ENCODE data around the gene SERPINA12. TPM values are rescaled to one million over a fixed set of nuclear protein-coding genes. Genes with fewer than 3 reads are reported as not detected.

SERPINA12 gene
- polyA plus RNA-seq, 1 donor (not counting 4 experiments of a cell fraction or from before 2014, with no cell fraction given), result 0.26 TPM

- H3K4me1 ChIP-seq (ENCODE audit: control insufficient read depth, extremely low read depth, insufficient read depth, low read length), result peaks cover 22% of the 10 kb centered on the region
- H3K4me3 ChIP-seq (ENCODE audit: control insufficient read depth in 2 of 3, extremely low read depth in 1 of 3, insufficient read depth in 2 of 3, low read depth in 1 of 3, low read length in 3 of 3), result no peak overlapping the region
- FAIRE-seq (no peak), DNase-seq (ENCODE audit: low read depth, low spot score) (no peak)
- H3K36me3 ChIP-seq (ENCODE audit: control insufficient read depth in 2 of 2, extremely low read depth in 1 of 2, insufficient read depth in 2 of 2, low read length in 2 of 2), result no peaks in the 10 kb centered on the region
- no peaks in the 10 kb centered on the region for H3K79me2 ChIP-seq (ENCODE audit: control insufficient read depth, insufficient read depth, low read length)
- H3K27me3 ChIP-seq (ENCODE audit: control insufficient read depth, extremely low read depth, insufficient read depth, low read length), result no peaks in the 10 kb centered on the region
- no peak overlapping the region for H3K27ac ChIP-seq (ENCODE audit: control insufficient read depth, insufficient read depth, low read length)
- no peak overlapping the region for H2AFZ ChIP-seq (ENCODE audit: control insufficient read depth, low read length)
- H3K9me3 ChIP-seq (ENCODE audit: control insufficient read depth, low read depth, low read length), result no peaks in the 10 kb centered on the region
- no peaks in the 10 kb centered on the region for H3K9me1 ChIP-seq (ENCODE audit: control insufficient read depth, extremely low read depth, insufficient read depth, low read length)
- no peak overlapping the region for H3K4me2 ChIP-seq (ENCODE audit: control insufficient read depth, extremely low read depth, insufficient read depth, low read depth, low read length)
- H4K20me1 ChIP-seq (ENCODE audit: control insufficient read depth, extremely low read depth, insufficient read depth, low read length), result no peaks in the 10 kb centered on the region
- dilution Hi-C loops (cut with MboI; ENCODE audit: extremely low pct_ligation_motif_present, low sequenced_read_pairs), result no loop called here
- H3K9ac ChIP-seq (ENCODE audit: control insufficient read depth, extremely low read depth, insufficient read depth, low read length), result no peak overlapping the region
- TF ChIP-seq EZH2 (IDR thresholded peaks at IDR 0.05; ENCODE audit: low read length) (no peak), CTCF (optimal IDR thresholded peaks at IDR 0.05 in 1 of 3, IDR thresholded peaks at IDR 0.05 in 1 of 3, conservative IDR thresholded peaks at IDR 0.05 in 1 of 3; ENCODE audit: extremely low read depth in 1 of 3, insufficient read depth in 2 of 3, low read length in 3 of 3) (no peak)
Observed at GRCh38 chr14:94545131-94545841, 36.0 kb upstream of the SERPINA12 start.

- Histone ChIP-seq H3K36me3 (ENCODE audit: control insufficient read depth in 2 of 2, extremely low read depth in 1 of 2, insufficient read depth in 2 of 2, low read length in 2 of 2) (no peaks in the 10 kb centered on the region), H2AFZ (ENCODE audit: control insufficient read depth, low read length) (no peak overlapping the region), H3K9ac (ENCODE audit: control insufficient read depth, extremely low read depth, insufficient read depth, low read length) (no peak overlapping the region), H3K79me2 (ENCODE audit: control insufficient read depth, insufficient read depth, low read length) (no peaks in the 10 kb centered on the region), H3K4me1 (ENCODE audit: control insufficient read depth, extremely low read depth, insufficient read depth, low read length) (peaks cover 22% of the 10 kb centered on the region), H3K9me1 (ENCODE audit: control insufficient read depth, extremely low read depth, insufficient read depth, low read length) (no peaks in the 10 kb centered on the region), H4K20me1 (ENCODE audit: control insufficient read depth, extremely low read depth, insufficient read depth, low read length) (no peaks in the 10 kb centered on the region), H3K4me3 (ENCODE audit: control insufficient read depth in 2 of 3, extremely low read depth in 1 of 3, insufficient read depth in 2 of 3, low read depth in 1 of 3, low read length in 3 of 3) (no peak overlapping the region), H3K27ac (ENCODE audit: control insufficient read depth, insufficient read depth, low read length) (no peak overlapping the region), H3K4me2 (ENCODE audit: control insufficient read depth, extremely low read depth, insufficient read depth, low read depth, low read length) (no peak overlapping the region), H3K27me3 (ENCODE audit: control insufficient read depth, extremely low read depth, insufficient read depth, low read length) (no peaks in the 10 kb centered on the region), H3K9me3 (ENCODE audit: control insufficient read depth, low read depth, low read length) (no peaks in the 10 kb centered on the region)
- DNase-seq (ENCODE audit: low read depth, low spot score) (no peak), FAIRE-seq (no peak)
- TF ChIP-seq EZH2 (IDR thresholded peaks at IDR 0.05; ENCODE audit: low read length) (no peak), CTCF (optimal IDR thresholded peaks at IDR 0.05 in 1 of 3, IDR thresholded peaks at IDR 0.05 in 1 of 3, conservative IDR thresholded peaks at IDR 0.05 in 1 of 3; ENCODE audit: extremely low read depth in 1 of 3, insufficient read depth in 2 of 3, low read length in 3 of 3) (no peak)
- dilution Hi-C loops (cut with MboI; ENCODE audit: extremely low pct_ligation_motif_present, low sequenced_read_pairs), result no loop called here
Observed at GRCh38 chr14:94544726-94545125, 35.5 kb upstream of the SERPINA12 start.

Data from keratinocyte (primary cell).